ENCODE measurements around the gene NHLRC1.

DNA sequence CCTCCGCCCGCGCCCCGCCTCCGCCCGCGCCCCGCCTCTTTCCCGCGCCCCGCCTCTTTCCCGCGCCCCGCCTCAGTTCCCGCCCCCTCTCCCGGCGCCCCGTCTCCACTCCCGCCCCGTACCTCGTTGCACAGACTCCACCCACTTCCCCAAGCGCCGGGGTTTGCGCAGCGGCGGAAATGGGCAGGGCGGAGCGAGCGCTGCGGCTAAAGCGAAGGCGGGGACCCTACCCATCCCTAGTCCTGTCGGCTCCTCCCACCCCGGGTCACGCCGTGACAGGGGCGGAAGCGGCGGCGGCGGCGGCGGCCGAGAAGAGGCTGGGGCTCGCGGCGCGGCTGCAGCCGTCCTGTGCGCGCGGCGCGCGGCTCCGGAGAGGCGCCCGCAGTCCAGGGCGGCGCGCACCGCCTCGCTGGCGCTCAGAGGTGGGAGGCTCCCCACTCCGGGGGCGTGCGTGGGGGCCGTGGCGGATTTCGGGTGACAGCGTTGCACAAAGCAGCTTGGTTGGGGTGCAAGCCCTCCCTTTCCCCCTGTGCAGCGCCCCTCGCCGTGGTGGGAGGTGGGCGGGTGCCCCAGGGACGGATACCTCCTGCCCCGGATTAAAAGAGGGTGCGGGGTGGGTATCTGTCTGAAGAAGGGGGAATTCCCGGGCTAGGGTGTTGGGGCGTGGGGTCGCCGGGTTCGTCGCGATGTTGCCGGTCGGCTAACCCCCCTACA, 32.8 kb upstream of the NHLRC1 start, which contains the start of gene KDM1B:
- TF ChIP-seq, protein P1, sequence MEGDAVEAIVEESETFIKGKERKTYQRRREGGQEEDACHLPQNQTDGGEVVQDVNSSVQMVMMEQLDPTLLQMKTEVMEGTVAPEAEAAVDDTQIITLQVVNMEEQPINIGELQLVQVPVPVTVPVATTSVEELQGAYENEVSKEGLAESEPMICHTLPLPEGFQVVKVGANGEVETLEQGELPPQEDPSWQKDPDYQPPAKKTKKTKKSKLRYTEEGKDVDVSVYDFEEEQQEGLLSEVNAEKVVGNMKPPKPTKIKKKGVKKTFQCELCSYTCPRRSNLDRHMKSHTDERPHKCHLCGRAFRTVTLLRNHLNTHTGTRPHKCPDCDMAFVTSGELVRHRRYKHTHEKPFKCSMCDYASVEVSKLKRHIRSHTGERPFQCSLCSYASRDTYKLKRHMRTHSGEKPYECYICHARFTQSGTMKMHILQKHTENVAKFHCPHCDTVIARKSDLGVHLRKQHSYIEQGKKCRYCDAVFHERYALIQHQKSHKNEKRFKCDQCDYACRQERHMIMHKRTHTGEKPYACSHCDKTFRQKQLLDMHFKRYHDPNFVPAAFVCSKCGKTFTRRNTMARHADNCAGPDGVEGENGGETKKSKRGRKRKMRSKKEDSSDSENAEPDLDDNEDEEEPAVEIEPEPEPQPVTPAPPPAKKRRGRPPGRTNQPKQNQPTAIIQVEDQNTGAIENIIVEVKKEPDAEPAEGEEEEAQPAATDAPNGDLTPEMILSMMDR (IDR thresholded peaks at IDR 0.05): no peak
- TF ChIP-seq POLR2A (IDR thresholded peaks at IDR 0.05): peak; percentile 75 to 93
